ENCODE measurements around the gene VASH2. TPM values are rescaled to one million over a fixed set of nuclear protein-coding genes. Genes with fewer than 3 reads are reported as not detected.
A peak's percentile ranks its signal among the peaks of the same experiment; 100 is the strongest.

Gene VASH2
- total RNA-seq, 4 donors from 2014 or later: 0.85 to 1.7 (median 1.1) TPM; not detected in 1

- H3K27ac ChIP-seq: peak overlapping the region in 1 of 4 donors; percentile 28
- no peak for TF ChIP-seq POLR2A (IDR thresholded peaks at IDR 0.05)
- TF ChIP-seq CTCF (IDR thresholded peaks at IDR 0.05): no peak
- peak in 2 of 3 donors; percentile 55 to 62 for DNase-seq
- H3K9me3 ChIP-seq: no peaks in the 10 kb centered on the region
- no peaks in the 10 kb centered on the region for H3K27me3 ChIP-seq
- H3K36me3 ChIP-seq: no peaks in the 10 kb centered on the region
- H3K4me1 ChIP-seq: peaks cover 0 to 2% (median 0%) of the 10 kb centered on the region in 4 donors
- no peak overlapping the region for H3K4me3 ChIP-seq
These were observed 6.0 kb upstream of the VASH2 start for GRCh38 chr1:212944229-212944901.

GRCh38 chr1:212945056-212945455 is 5.3 kb upstream of the VASH2 start:
- H3K9me3 ChIP-seq: no peaks in the 10 kb centered on the region

GRCh38 chr1:212945463-212946160 is 4.7 kb upstream of the VASH2 start:
- DNase-seq: no peak
- no peak overlapping the region for H3K27ac ChIP-seq
- no peaks in the 10 kb centered on the region for H3K36me3 ChIP-seq
- H3K27me3 ChIP-seq: peaks cover 0 to under 1% of the 10 kb centered on the region in 2 donors
- no peaks in the 10 kb centered on the region for H3K9me3 ChIP-seq
- TF ChIP-seq POLR2A (IDR thresholded peaks at IDR 0.05): no peak
- TF ChIP-seq CTCF (IDR thresholded peaks at IDR 0.05): no peak
- peaks cover 0 to 2% (median 1%) of the 10 kb centered on the region in 4 donors for H3K4me1 ChIP-seq
- H3K4me3 ChIP-seq: no peak overlapping the region

More at GRCh38 chr1:212945056-212945455, 5.3 kb upstream of the VASH2 start:
- Histone ChIP-seq H3K27ac (no peak overlapping the region), H3K27me3 (no peaks in the 10 kb centered on the region), H3K4me1 (peaks cover 0 to 2% (median 0%) of the 10 kb centered on the region in 4 donors), H3K4me3 (no peak overlapping the region), H3K36me3 (no peaks in the 10 kb centered on the region)
- no peak for DNase-seq
- TF ChIP-seq CTCF (IDR thresholded peaks at IDR 0.05): no peak
- TF ChIP-seq POLR2A (IDR thresholded peaks at IDR 0.05): no peak

- Histone ChIP-seq H3K27me3 (peaks cover 0 to 6% of the 10 kb centered on the region in 2 donors), H3K27ac (no peak overlapping the region)
- no peak for TF ChIP-seq CTCF (IDR thresholded peaks at IDR 0.05)
- TF ChIP-seq POLR2A (IDR thresholded peaks at IDR 0.05): no peak
These were observed 3.5 kb upstream of the VASH2 start for GRCh38 chr1:212946872-212947271.

GRCh38 chr1:212949771-212950170 is 570 bp upstream of the VASH2 start:
- DNase-seq: no peak
- no peaks in the 10 kb centered on the region for H3K36me3 ChIP-seq
- peaks cover 0 to 11% (median 1%) of the 10 kb centered on the region in 4 donors for H3K4me1 ChIP-seq
- peak overlapping the region; percentile 42 to 57 (median 52) for H3K4me3 ChIP-seq
- H3K27ac ChIP-seq: peak overlapping the region in 1 of 4 donors; percentile 44
- H3K9me3 ChIP-seq: no peaks in the 10 kb centered on the region
- peaks cover 0 to 6% of the 10 kb centered on the region in 2 donors for H3K27me3 ChIP-seq
- TF ChIP-seq CTCF (IDR thresholded peaks at IDR 0.05): no peak
- TF ChIP-seq POLR2A (IDR thresholded peaks at IDR 0.05): no peak

More at GRCh38 chr1:212946872-212947271, 3.5 kb upstream of the VASH2 start:
- DNase-seq: no peak
- H3K4me1 ChIP-seq: peaks cover 0 to 11% (median 2%) of the 10 kb centered on the region in 4 donors
- no peaks in the 10 kb centered on the region for H3K9me3 ChIP-seq
- H3K36me3 ChIP-seq: no peaks in the 10 kb centered on the region
- H3K4me3 ChIP-seq: no peak overlapping the region

Data from Peyer's patch (tissue), 4 donors.